ENCODE measurements around the gene MTNR1A.

GRCh38 chr4:186599483-186599882 lies 44.1 kb upstream of the MTNR1A start:
- TF ChIP-seq CTCF (conservative IDR thresholded peaks at IDR 0.05; ENCODE audit: low read depth in 2 of 2) (no peak), POLR2AphosphoS5 (IDR thresholded peaks at IDR 0.05; ENCODE audit: low read depth) (no peak), EZH2phosphoT487 (IDR thresholded peaks at IDR 0.05; ENCODE audit: unreplicated experiment) (no peak), CREB1 (CRISPR knock-in tag; IDR thresholded peaks at IDR 0.05; ENCODE audit: low read depth) (no peak), JUNB (IDR thresholded peaks at IDR 0.05; ENCODE audit: unreplicated experiment) (no peak), EZH2 (IDR thresholded peaks at IDR 0.05; ENCODE audit: low read depth, unreplicated experiment) (no peak), ZNF114 (CRISPR knock-in tag; IDR thresholded peaks at IDR 0.05) (no peak)
- TF ChIP-seq, protein P1, sequence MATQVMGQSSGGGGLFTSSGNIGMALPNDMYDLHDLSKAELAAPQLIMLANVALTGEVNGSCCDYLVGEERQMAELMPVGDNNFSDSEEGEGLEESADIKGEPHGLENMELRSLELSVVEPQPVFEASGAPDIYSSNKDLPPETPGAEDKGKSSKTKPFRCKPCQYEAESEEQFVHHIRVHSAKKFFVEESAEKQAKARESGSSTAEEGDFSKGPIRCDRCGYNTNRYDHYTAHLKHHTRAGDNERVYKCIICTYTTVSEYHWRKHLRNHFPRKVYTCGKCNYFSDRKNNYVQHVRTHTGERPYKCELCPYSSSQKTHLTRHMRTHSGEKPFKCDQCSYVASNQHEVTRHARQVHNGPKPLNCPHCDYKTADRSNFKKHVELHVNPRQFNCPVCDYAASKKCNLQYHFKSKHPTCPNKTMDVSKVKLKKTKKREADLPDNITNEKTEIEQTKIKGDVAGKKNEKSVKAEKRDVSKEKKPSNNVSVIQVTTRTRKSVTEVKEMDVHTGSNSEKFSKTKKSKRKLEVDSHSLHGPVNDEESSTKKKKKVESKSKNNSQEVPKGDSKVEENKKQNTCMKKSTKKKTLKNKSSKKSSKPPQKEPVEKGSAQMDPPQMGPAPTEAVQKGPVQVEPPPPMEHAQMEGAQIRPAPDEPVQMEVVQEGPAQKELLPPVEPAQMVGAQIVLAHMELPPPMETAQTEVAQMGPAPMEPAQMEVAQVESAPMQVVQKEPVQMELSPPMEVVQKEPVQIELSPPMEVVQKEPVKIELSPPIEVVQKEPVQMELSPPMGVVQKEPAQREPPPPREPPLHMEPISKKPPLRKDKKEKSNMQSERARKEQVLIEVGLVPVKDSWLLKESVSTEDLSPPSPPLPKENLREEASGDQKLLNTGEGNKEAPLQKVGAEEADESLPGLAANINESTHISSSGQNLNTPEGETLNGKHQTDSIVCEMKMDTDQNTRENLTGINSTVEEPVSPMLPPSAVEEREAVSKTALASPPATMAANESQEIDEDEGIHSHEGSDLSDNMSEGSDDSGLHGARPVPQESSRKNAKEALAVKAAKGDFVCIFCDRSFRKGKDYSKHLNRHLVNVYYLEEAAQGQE (IDR thresholded peaks at IDR 0.05; ENCODE audit: unreplicated experiment) = no peak
- TF ChIP-seq, protein P2, sequence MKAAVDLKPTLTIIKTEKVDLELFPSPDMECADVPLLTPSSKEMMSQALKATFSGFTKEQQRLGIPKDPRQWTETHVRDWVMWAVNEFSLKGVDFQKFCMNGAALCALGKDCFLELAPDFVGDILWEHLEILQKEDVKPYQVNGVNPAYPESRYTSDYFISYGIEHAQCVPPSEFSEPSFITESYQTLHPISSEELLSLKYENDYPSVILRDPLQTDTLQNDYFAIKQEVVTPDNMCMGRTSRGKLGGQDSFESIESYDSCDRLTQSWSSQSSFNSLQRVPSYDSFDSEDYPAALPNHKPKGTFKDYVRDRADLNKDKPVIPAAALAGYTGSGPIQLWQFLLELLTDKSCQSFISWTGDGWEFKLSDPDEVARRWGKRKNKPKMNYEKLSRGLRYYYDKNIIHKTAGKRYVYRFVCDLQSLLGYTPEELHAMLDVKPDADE (IDR thresholded peaks at IDR 0.05) = no peak
